BLaER1 (cell line): ENCODE measurements around the gene MGAT5.

Experiments
- H3K27ac ChIP-seq: shearing (Covaris generic); formaldehyde crosslinking; 2 replicates; pipeline ENCODE4 v1.8.1; 2022
- H3K27me3 ChIP-seq: shearing (Covaris generic); formaldehyde crosslinking; 2 replicates; pipeline ENCODE4 v1.8.1; 2022
- H3K36me3 ChIP-seq: shearing (Covaris generic); formaldehyde crosslinking; 2 replicates; pipeline ENCODE4 v1.8.1; 2022
- H3K4me1 ChIP-seq: shearing (Covaris generic); formaldehyde crosslinking; 2 replicates; pipeline ENCODE4 v1.8.1; 2022
- H3K4me2 ChIP-seq: shearing (Covaris generic); formaldehyde crosslinking; 2 replicates; pipeline ENCODE4 v1.8.1; 2022
- H3K4me3 ChIP-seq: shearing (Covaris generic); formaldehyde crosslinking; 2 replicates; pipeline ENCODE4 v1.8.1; 2022
- H3K9ac ChIP-seq: shearing (Covaris generic); formaldehyde crosslinking; 2 replicates; pipeline ENCODE4 v1.8.1; 2022
- H3K9me3 ChIP-seq: shearing (Covaris generic); formaldehyde crosslinking; 2 replicates; pipeline ENCODE4 v1.8.1; 2022
- H4K20me1 ChIP-seq: shearing (Covaris generic); formaldehyde crosslinking; 2 replicates; pipeline ENCODE4 v1.8.1; 2022
- Cebpa-rat ChIP-seq: shearing (Covaris generic); IDR thresholded peaks from 2 replicates; pipeline ENCODE4 v1.8.1; 2022

MGAT5 gene

DNA sequence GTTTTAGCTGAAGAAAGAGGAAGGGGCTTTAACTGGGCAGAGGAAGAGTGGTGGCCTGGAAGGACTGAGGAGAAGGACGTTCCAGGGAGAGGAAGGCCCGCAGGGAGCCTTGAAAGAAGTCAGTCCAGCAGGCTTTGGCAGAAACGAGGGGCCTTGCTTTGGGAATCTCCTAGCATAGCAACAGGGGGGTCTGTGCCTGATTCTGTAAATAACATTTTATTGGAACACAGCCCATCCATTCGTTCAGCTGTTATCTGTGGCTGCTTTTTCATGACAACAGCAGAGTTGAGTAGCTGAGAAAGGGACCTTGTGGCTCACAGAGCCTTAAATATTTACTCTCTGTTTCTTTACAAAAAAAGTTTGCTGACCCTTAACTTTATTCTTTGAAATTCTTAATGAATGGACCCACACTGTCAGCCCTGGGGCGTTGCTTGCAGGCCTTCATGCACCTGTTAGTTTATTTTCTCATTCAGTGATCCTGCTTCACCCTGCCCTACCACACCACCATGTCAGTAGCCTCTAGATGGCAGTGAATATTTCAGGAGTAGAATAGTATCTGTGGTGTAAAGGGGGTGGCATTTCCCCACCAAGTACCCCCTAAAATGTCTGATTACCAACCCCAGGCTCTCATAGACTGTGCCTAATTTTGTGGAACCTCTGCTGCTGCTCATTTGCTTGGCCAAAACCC is 61.0 kb downstream of the MGAT5 start:
- Histone ChIP-seq H3K4me3 (no peak overlapping the region), H3K9me3 (no peaks in the 10 kb centered on the region), H3K9ac (peak overlapping the region; percentile 13; the same call in 1 of the 2 replicates), H3K27ac (peak overlapping the region; percentile 70), H3K36me3 (peaks cover 48% of the 10 kb centered on the region), H3K4me2 (peak overlapping the region; percentile 84), H3K4me1 (peaks cover 100% of the 10 kb centered on the region), H4K20me1 (no peaks in the 10 kb centered on the region), H3K27me3 (no peaks in the 10 kb centered on the region)
- TF ChIP-seq Cebpa-rat, result no peak

DNA sequence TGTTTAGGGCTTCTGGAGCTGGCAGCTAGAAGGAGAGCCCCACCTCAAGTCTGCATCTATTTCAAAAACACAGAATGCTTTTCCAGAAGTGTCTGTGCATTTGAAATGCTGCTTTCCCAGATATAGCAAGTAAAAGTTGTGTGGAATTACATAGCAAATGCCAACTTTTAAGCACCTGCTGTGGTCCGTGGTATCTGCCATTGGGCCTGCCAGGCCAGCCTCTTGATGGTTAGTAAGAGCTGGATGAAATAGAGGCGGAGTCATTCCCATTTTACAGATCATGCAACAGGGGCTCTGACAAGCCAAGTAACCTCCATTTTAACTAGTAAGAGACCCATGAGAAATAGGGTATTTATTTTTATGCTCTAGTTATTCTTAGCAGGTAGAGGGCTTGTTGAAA is 61.6 kb downstream of the MGAT5 start:
- Histone ChIP-seq H3K27ac (no peak overlapping the region), H3K4me3 (no peak overlapping the region), H3K4me2 (peak overlapping the region; percentile 2; the same call in 1 of the 2 replicates), H3K9me3 (no peaks in the 10 kb centered on the region), H3K36me3 (peaks cover 43% of the 10 kb centered on the region), H3K27me3 (no peaks in the 10 kb centered on the region), H4K20me1 (no peaks in the 10 kb centered on the region), H3K4me1 (peaks cover 100% of the 10 kb centered on the region), H3K9ac (no peak overlapping the region)
- TF ChIP-seq Cebpa-rat, result no peak

DNA sequence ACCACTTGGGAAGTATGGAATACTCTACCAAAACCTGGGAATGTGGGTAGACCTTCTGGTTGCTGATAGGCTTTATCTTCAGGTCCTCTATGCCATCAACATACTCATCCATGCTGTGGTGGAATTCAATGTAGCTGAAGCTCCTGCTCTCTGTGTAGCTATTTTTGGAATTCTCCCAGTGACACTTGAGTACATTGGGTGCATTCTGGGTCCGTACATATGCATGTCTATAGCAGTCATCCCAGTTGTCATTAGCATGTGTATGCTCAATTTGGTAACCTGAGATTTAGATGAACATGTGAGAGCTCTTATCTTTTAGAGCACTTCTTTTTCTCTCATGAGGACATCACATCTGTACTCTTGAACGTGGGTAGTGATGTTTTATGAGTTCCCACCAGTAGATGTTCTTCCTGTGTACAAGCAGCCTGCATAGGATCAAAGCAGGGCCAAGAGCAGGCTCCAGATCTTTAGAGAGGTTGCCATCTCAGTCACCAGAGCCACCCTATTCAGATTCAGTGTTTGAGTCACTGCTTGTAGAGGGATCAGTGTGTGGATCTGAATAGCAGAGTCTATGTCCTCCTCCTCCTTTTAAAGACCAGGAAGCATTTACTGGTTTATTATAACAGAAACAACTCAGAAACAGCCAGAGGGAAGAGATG is 65.9 kb downstream of the MGAT5 start:
- peak overlapping the region; percentile 85 for H3K4me2 ChIP-seq
- no peaks in the 10 kb centered on the region for H3K27me3 ChIP-seq
- no peaks in the 10 kb centered on the region for H3K9me3 ChIP-seq
- no peak for TF ChIP-seq Cebpa-rat
- no peaks in the 10 kb centered on the region for H4K20me1 ChIP-seq
- H3K4me3 ChIP-seq, result no peak overlapping the region
- H3K27ac ChIP-seq, result peak overlapping the region; percentile 84
- peaks cover 47% of the 10 kb centered on the region for H3K36me3 ChIP-seq
- no peak overlapping the region for H3K9ac ChIP-seq
- peaks cover 100% of the 10 kb centered on the region for H3K4me1 ChIP-seq

DNA sequence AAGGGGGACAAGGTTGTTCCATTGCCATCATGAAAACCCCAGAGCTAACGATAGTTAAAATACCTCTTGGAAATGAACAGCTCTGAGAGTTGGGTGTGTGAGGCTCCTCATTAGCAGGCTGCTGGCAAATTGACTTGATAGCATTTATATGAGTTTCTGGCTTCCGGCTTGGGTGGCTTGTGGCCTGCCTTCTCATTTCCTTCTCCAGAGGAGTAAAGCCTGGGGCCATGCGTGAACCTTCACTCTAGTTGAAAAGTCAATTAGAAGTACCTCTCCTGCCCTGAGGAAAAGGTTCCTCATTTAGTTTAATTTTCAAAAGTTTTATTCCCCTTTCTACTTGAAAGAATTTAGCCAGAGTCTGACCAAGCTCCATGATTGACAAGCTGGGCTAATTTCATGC is 67.1 kb downstream of the MGAT5 start:
- peaks cover 47% of the 10 kb centered on the region for H3K36me3 ChIP-seq
- H3K9ac ChIP-seq, result no peak overlapping the region
- H3K9me3 ChIP-seq, result no peaks in the 10 kb centered on the region
- no peaks in the 10 kb centered on the region for H4K20me1 ChIP-seq
- H3K4me1 ChIP-seq, result peaks cover 100% of the 10 kb centered on the region
- H3K4me3 ChIP-seq, result peak overlapping the region; percentile 20
- no peak for TF ChIP-seq Cebpa-rat
- no peaks in the 10 kb centered on the region for H3K27me3 ChIP-seq
- peak overlapping the region; percentile 84 for H3K27ac ChIP-seq
- H3K4me2 ChIP-seq, result peak overlapping the region; percentile 85

DNA sequence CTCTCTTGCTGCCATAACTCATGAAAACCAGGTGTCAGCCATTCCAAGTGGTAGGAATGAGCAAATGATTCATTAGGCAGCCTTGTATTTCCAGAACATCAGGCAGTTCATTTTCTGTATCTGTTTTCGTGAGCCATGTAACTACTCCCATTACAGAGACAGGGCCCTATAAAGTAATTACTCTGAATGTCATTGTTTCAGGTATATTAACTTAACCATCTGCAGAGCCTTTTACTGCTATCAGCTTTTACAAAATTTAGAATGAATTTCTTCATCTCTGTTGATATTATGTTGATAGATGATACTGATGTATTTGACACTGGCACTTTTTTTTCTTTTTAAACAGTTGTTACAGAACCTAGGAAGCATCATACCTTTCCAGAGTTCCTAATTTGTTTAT is 69.9 kb downstream of the MGAT5 start:
- Histone ChIP-seq H3K27ac (peak overlapping the region; percentile 84), H4K20me1 (no peaks in the 10 kb centered on the region), H3K36me3 (peaks cover 46% of the 10 kb centered on the region), H3K4me2 (peak overlapping the region; percentile 85), H3K4me1 (peaks cover 99% of the 10 kb centered on the region), H3K4me3 (0 out of 2 replicates have a peak overlapping the region, but pooled peaks have one; percentile 14), H3K9ac (peak overlapping the region; percentile 54), H3K9me3 (peaks cover 17% of the 10 kb centered on the region), H3K27me3 (no peaks in the 10 kb centered on the region)
- TF ChIP-seq Cebpa-rat, result no peak

DNA sequence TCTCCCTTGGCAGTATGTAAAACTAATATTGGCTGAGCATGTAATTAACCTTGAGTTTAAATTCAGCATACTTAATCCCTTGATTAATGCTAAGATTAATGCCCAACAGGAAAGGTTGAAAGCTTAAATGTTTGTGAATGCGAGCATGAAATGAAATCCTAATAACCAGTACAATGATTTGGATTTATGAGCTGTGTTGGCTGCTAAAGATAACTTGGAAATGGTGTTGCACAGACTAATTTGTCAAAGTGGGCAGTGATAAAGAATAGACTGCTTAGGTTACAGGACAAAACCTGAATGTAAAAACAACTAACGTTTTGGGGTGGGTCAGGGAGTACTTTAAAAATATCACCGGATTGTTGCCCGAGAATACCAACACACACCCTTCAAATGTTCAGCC is 70.6 kb downstream of the MGAT5 start:
- Histone ChIP-seq H3K4me2 (peak overlapping the region; percentile 85), H3K9me3 (peaks cover 24% of the 10 kb centered on the region), H3K36me3 (peaks cover 46% of the 10 kb centered on the region), H3K4me3 (peak overlapping the region; percentile 42; the same call in 1 of the 2 replicates), H4K20me1 (no peaks in the 10 kb centered on the region), H3K9ac (peak overlapping the region; percentile 54), H3K27ac (peak overlapping the region; percentile 84), H3K27me3 (no peaks in the 10 kb centered on the region), H3K4me1 (peaks cover 93% of the 10 kb centered on the region)
- TF ChIP-seq Cebpa-rat, result no peak

DNA sequence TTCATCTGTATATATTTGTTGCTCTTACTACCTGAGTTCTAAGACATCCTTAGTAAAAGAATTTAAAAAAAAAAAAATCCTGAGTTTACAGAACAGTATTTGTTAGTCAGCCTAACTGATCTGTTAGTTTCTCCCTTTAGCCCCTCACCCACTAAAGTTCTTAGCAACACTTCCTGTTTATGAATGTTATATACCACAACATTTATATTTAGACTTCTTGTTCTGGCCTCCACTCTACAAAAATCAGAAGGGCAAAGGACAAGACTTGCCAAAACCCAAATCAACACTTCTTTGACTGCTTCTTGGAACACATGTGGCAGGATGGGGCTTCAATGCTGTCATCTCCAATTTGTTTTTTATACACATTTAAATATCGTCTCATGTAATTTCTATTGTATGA is 71.1 kb downstream of the MGAT5 start:
- Histone ChIP-seq H3K27ac (peak overlapping the region; percentile 84), H4K20me1 (no peaks in the 10 kb centered on the region), H3K4me2 (peak overlapping the region; percentile 85), H3K9me3 (peaks cover 29% of the 10 kb centered on the region), H3K4me3 (peak overlapping the region; percentile 42; the same call in 1 of the 2 replicates), H3K4me1 (peaks cover 88% of the 10 kb centered on the region), H3K27me3 (no peaks in the 10 kb centered on the region), H3K36me3 (peaks cover 46% of the 10 kb centered on the region), H3K9ac (peak overlapping the region; percentile 54)
- no peak for TF ChIP-seq Cebpa-rat

DNA sequence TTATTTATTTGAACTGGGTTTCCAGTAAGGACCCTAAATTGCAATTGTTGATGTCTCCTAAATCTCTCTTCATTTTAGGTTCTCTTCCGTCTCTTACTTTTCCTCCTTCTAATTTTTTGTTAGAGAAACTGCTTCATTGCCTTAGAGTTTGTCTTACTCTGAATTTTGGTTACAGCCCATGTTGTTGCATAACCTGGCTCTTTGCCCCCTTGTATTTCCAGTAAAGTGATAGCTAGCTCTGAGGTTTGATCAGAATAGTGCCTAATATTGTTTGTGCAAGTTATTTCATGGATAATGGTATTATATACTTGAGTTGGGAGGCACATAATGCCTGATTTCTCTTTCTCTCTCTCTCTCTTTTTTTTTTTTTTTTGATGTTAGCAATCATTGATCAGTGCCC is 71.8 kb downstream of the MGAT5 start:
- no peaks in the 10 kb centered on the region for H4K20me1 ChIP-seq
- peak overlapping the region; percentile 84 for H3K27ac ChIP-seq

DNA sequence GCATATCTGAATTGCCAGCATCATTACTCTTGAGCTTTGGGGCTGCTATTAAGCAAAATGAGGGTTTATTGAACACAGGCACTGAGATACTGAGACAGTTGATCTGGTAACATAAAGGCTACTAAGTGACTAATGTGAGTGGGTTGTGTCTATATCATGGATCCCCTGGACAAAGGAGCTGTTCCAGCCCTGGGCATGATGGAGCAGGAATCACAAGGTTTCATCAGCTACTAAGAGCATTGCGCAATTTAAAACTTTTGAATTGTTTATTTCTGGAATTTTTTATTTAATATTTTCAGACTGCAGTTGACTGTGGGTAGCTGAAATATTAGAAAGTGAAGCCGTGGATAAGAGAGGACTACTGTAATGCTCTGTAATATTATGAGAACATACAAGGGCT is 73.5 kb downstream of the MGAT5 start:
- peaks cover 64% of the 10 kb centered on the region for H3K4me1 ChIP-seq
- H3K4me3 ChIP-seq, result no peak overlapping the region
- TF ChIP-seq Cebpa-rat, result peak; percentile 91
- peak overlapping the region; percentile 39; the same call in 1 of the 2 replicates for H3K4me2 ChIP-seq
- H3K9me3 ChIP-seq, result peaks cover 48% of the 10 kb centered on the region
- H3K9ac ChIP-seq, result no peak overlapping the region
- no peaks in the 10 kb centered on the region for H3K27me3 ChIP-seq
- H3K27ac ChIP-seq, result no peak overlapping the region
- H3K36me3 ChIP-seq, result peaks cover 58% of the 10 kb centered on the region
- H4K20me1 ChIP-seq, result no peaks in the 10 kb centered on the region

More for the DNA sequence above, 71.8 kb downstream of the MGAT5 start:
- peaks cover 54% of the 10 kb centered on the region for H3K36me3 ChIP-seq
- no peak for TF ChIP-seq Cebpa-rat
- H3K9me3 ChIP-seq, result peaks cover 36% of the 10 kb centered on the region
- no peak overlapping the region for H3K9ac ChIP-seq
- H3K4me2 ChIP-seq, result peak overlapping the region; percentile 85
- no peak overlapping the region for H3K4me3 ChIP-seq
- peaks cover 80% of the 10 kb centered on the region for H3K4me1 ChIP-seq
- H3K27me3 ChIP-seq, result no peaks in the 10 kb centered on the region

DNA sequence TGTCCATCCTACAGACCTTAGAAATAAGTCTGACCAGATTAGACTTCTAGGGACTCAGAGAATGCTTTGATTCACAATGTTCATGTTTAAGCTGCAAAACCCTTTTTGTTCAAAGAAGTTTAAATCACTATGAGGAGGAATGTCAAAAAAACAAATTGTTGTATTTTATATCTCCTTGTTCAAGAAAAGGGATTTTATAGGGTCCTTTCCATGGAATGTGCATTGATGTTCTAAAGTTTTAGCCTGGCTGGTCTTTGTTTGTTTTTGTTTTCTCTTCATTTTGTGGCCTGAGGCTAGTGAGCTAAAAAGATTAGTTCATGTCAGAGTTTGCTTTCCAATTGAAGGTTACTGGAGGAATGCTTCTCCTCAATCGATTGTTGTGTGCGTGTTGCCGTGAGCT is 77.2 kb downstream of the MGAT5 start:
- TF ChIP-seq Cebpa-rat, result no peak
- no peak overlapping the region for H3K4me2 ChIP-seq

More for the DNA sequence above, 77.2 kb downstream of the MGAT5 start:
- H4K20me1 ChIP-seq, result no peaks in the 10 kb centered on the region
- H3K36me3 ChIP-seq, result peaks cover 79% of the 10 kb centered on the region
- H3K27ac ChIP-seq, result no peak overlapping the region
- peaks cover 48% of the 10 kb centered on the region for H3K9me3 ChIP-seq
- 0 out of 2 replicates have a peak overlapping the region, but pooled peaks have one; percentile 15 for H3K4me3 ChIP-seq
- H3K4me1 ChIP-seq, result peaks cover 26% of the 10 kb centered on the region
- H3K27me3 ChIP-seq, result no peaks in the 10 kb centered on the region
- no peak overlapping the region for H3K9ac ChIP-seq
